ENCODE results near the gene AGBL4.

Gene AGBL4

GRCh38 chr1:48596046-48596445 is 1427.7 kb downstream of the AGBL4 start:
- DNase-seq (ENCODE audit: low read depth) = peak; percentile 10
- no peak for TF ChIP-seq CTCF (IDR thresholded peaks at IDR 0.05; ENCODE audit: low read length, missing control alignments)
- no peak overlapping the region for H3K4me3 ChIP-seq (replicated peaks; ENCODE audit: low read depth, low read length)

DNA sequence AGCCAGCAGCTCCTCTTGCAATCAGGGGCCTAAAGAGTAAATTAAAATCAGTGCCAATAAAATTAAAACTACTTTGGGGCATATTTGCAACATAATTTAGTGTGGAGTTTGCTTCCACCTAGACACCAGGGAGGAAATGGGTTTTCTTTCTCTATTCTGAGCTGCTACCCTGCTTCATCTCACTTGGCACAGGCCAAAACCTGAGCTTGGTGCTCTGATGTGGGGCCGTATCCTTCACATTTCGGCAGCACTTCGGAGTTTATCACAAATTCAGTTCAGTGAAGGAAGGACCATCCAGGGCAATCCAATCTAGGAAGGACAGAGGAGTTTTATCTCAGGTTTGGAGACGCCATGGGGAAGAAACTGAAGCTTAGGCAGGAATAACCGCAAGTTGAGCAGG is 1428.1 kb downstream of the AGBL4 start:
- no peak for TF ChIP-seq CTCF (IDR thresholded peaks at IDR 0.05; ENCODE audit: low read length, missing control alignments)
- no peak overlapping the region for H3K4me3 ChIP-seq (replicated peaks; ENCODE audit: low read depth, low read length)
- DNase-seq (ENCODE audit: low read depth) = no peak

GRCh38 chr1:48592330-48592729 is 1431.4 kb downstream of the AGBL4 start:
- TF ChIP-seq CTCF (IDR thresholded peaks at IDR 0.05; ENCODE audit: low read length, missing control alignments) = no peak
- DNase-seq (ENCODE audit: low read depth) = no peak

DNA sequence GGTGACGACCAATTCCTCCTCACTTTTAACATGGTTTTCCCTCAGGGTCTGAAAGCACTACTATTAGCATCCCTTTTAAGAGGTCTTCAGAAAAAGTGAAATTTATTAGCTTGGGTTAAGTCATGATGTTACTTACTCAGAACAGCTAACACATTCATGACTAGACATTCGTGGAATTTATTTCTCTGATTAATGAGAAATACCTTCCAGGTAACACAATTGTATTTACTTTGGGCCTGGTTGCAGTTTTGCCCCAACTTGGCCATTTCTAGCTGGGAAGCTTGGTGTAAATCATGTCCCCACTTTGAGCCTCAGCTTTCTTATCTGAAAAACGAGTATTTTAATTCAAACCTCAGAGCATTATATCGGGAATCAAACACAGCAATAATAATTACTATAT is 1432.6 kb downstream of the AGBL4 start:
- TF ChIP-seq CTCF (IDR thresholded peaks at IDR 0.05; ENCODE audit: low read length, missing control alignments) = no peak
- no peak overlapping the region for H3K4me3 ChIP-seq (replicated peaks; ENCODE audit: low read depth, low read length)
- DNase-seq (ENCODE audit: low read depth) = no peak

More at GRCh38 chr1:48592330-48592729, 1431.4 kb downstream of the AGBL4 start:
- H3K4me3 ChIP-seq (replicated peaks; ENCODE audit: low read depth, low read length) = no peak overlapping the region

DNA sequence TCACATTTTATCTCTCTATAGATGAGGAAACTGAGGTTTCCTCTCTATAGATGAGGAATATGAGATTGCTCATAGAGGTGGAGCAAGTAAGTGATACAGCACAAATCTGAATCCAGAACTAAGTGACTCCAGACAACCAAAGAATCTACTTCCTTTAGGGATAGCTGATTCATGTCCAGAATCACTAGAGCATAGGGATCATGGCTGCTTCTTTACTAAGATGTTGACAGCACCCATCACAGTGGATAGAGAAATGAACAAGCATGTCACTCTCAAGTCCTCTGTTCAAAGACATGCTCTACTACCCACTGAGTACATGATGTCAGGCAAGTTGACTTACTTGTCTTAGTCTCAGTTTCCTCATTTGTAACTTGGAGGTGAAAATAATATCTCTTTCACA is 1435.7 kb downstream of the AGBL4 start:
- DNase-seq (ENCODE audit: low read depth) = no peak
- no peak for TF ChIP-seq CTCF (IDR thresholded peaks at IDR 0.05; ENCODE audit: low read length, missing control alignments)
- H3K4me3 ChIP-seq (replicated peaks; ENCODE audit: low read depth, low read length) = no peak overlapping the region

- DNase-seq (ENCODE audit: low read depth) = no peak
- TF ChIP-seq CTCF (IDR thresholded peaks at IDR 0.05; ENCODE audit: low read length, missing control alignments) = no peak
- H3K4me3 ChIP-seq (replicated peaks; ENCODE audit: low read depth, low read length) = no peak overlapping the region
Observed at GRCh38 chr1:48582408-48582807, 1441.3 kb downstream of the AGBL4 start.

DNA sequence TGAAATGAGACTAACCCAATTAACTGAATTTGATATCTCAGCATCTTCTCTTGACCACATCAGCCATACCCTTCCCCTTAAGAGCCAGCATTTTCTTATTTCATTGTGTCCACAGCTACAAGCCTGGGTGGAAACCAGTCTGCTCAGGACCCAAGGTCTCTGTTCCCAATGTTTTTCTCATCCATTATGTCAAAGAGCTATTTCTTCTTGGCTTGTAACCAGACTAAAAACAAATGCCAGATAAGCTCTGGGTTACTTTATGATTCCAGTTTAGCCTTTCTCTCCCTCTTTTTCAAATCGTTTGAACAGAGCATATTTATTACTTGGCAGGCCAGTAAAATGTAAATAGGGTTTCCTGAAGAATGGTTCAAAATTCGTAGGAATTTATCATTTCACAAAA is 1442.5 kb downstream of the AGBL4 start:
- DNase-seq (ENCODE audit: low read depth) = no peak
- H3K4me3 ChIP-seq (replicated peaks; ENCODE audit: low read depth, low read length) = no peak overlapping the region
- no peak for TF ChIP-seq CTCF (IDR thresholded peaks at IDR 0.05; ENCODE audit: low read length, missing control alignments)
